Right lobe of liver (tissue), 4 donors: ENCODE measurements around the gene NABP2.

Source experiments
- CTCF ChIP-seq, 4 donors: fragments of 200-600 bp in 3 of 4; fragments of 450-650 bp in 1 of 4; IDR thresholded peaks; one replicate each; pipeline versions ENCODE4 v1.5.1 to v1.8.0; 2016 to 2022; ENCODE audit warnings: antibody characterized with exemption in 4 of 4, mild to moderate bottlenecking in 2 of 4
- POLR2A ChIP-seq: fragments of 450-650 bp; IDR thresholded peaks from one replicate; pipeline ENCODE4 v1.6.1; 2017; ENCODE audit warnings: antibody characterized with exemption, mild to moderate bottlenecking
- donor health status: DM: no; HTN: no; CAD: no.
- donor health status: DM: no; HTN: no; CAD: no.
- donor health status: DM: no; HTN: yes; CAD: no.

GRCh38 chr12:56186957-56187356, 37.2 kb upstream of the NABP2 start:
- TF ChIP-seq CTCF (IDR thresholded peaks at IDR 0.05) (no peak), POLR2A (no peak)
